ENCODE data around the gene GSTM2. TPM values are rescaled to one million over a fixed set of nuclear protein-coding genes. Genes with fewer than 3 reads are reported as not detected.

The GSTM2 gene
- total and polyA plus RNA-seq, 2 of the 4 experiments (the other 2 are of a cell fraction): 10.2 to 85.5 TPM

DNA sequence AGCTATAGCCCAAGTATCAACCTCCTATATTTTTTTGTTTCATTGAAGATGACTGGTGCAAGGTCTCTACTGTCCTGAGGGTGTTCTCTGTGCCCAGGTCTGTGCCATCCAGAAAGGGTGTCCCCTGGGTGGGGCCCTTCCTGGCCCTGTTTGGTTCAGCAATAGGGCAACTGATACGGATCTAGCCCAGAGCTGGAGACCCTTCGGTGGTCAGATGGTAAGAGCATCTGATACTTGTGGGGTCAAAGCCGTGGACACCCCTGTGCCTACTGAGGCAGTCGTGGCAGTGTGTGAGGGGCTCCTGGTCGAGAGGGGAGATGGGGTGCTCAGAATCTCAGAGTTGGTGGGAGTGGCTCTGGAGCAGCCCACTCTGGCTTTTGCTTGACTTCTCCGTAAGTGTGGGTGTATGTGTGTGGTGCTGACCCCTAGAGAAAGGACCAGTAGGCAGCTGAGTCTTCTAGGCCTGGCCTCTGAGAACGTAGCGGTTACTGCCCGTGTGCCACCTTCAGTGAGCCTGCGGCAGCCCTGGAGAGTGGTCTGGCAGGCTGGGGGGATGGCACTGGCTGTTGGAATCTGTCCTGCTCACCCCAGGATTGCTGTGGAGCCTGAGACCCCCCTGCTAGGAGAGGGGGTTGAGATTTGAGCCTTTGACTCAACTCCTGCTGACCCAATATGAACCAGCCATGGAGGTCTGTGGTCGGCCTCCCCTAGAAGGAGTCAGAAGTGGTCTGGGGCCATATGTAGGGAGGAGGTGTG lies 45.5 kb upstream of the GSTM2 start:
- POLR2A ChIA-PET (ENCODE audit: unreplicated experiment): no interaction called here
- Histone ChIP-seq H3K14ac (replicated peaks; ENCODE audit: low read depth, low read length) (no peak overlapping the region), H4K5ac (ENCODE audit: low read depth, low read length) (no peak overlapping the region), H2BK120ac (ENCODE audit: low read depth, low read length) (no peak overlapping the region), H2BK20ac (ENCODE audit: low read depth, low read length) (no peak overlapping the region), H3K9me3 (ENCODE audit: control insufficient read depth, insufficient read depth, low read length) (no peaks in the 10 kb centered on the region), H3K9me1 (ENCODE audit: insufficient read depth, low read length) (peaks cover 29% of the 10 kb centered on the region), H2BK15ac (ENCODE audit: low read depth, low read length) (no peak overlapping the region), H2BK5ac (ENCODE audit: low read depth, low read length, poor library complexity, severe bottlenecking) (peak overlapping the region; percentile 1), H3K36me3 (ENCODE audit: control insufficient read depth, insufficient read depth, low read length) (peaks cover 16% of the 10 kb centered on the region), H4K8ac (ENCODE audit: low read depth in 2 of 2, low read length in 2 of 2) (no peak overlapping the region), H3K56ac (ENCODE audit: extremely low read depth, insufficient read depth, low read length) (no peak overlapping the region), H3K4ac (ENCODE audit: low read depth, low read length) (no peak overlapping the region), H3K4me3 (ENCODE audit: insufficient read depth, low read depth, low read length) (peak overlapping the region; percentile 96), H3K27me3 (ENCODE audit: control insufficient read depth, insufficient read depth, low read length) (no peaks in the 10 kb centered on the region), H4K20me1 (ENCODE audit: insufficient read depth, low read length) (peaks cover 57% of the 10 kb centered on the region), H4K91ac (ENCODE audit: insufficient read depth, low read depth, low read length) (no peak overlapping the region), H3K27ac (ENCODE audit: insufficient read depth, low read length) (no peak overlapping the region), H2AFZ (replicated peaks; ENCODE audit: low read length, poor library complexity) (no peak overlapping the region), H3K9ac (ENCODE audit: low read depth, low read length) (no peak overlapping the region), H3K4me2 (ENCODE audit: low read depth, low read length) (peak overlapping the region; percentile 99), H3K79me1 (ENCODE audit: low read depth in 1 of 2, low read length in 2 of 2) (peaks cover 23 to 86% of the 10 kb centered on the region in 2 experiments; a peak in 3 of 4 replicates), H2AK9ac (replicated peaks; ENCODE audit: low read depth, low read length, poor library complexity) (peak overlapping the region; percentile 86), H3K23ac (ENCODE audit: low read depth, low read length) (no peak overlapping the region), H2AK5ac (ENCODE audit: low read depth, low read length) (peak overlapping the region; percentile 51), H3K4me1 (ENCODE audit: control insufficient read depth, insufficient read depth, low read length) (peaks cover 39% of the 10 kb centered on the region), H3K18ac (ENCODE audit: low read depth, low read length) (no peak overlapping the region)
- dilution Hi-C loops (cut with HindIII; ENCODE audit: low sequenced_read_pairs, unreplicated experiment): no loop called here
- ATAC-seq (ENCODE audit: low read depth) (no peak), DNase-seq (no peak)
- no TSS peak for BruUV-seq (replicated peaks)
- TF ChIP-seq MAFK (IDR thresholded peaks at IDR 0.05; ENCODE audit: low read depth, low read length): no peak
- TF ChIP-seq RCOR1 (IDR thresholded peaks at IDR 0.05; ENCODE audit: insufficient replicate concordance, low read length): no peak
- no peak for TF ChIP-seq NFE2L2 (IDR thresholded peaks at IDR 0.05; ENCODE audit: low read depth, low read length)
- TF ChIP-seq CEBPB (IDR thresholded peaks at IDR 0.05; ENCODE audit: low read depth, low read length): no peak
- no peak for TF ChIP-seq CHD1 (IDR thresholded peaks at IDR 0.05; ENCODE audit: low read depth, low read length)
- in situ Hi-C loops (cut with MboI; ENCODE audit: low sequenced_read_pairs): loop anchor here (5.0 kb wide), 1 partner anchor 75 kb away; the partner anchor contains the start of gene GNAI3
- CTCF ChIA-PET: no interaction called here
- 82% methylated on average over 5 of the region's 11 CpGs; no CpG with 5 or more reads in 1 of the 2 experiments for WGBS, 2 experiments (ENCODE audit: extremely low coverage in 2 of 2, insufficient read length in 1 of 2)
- intact Hi-C loops (cut with micrococcal nuclease): loop anchor here (10.0 kb wide), 1 partner anchor 338 kb away; the partner anchor contains the start of gene PSRC1
